Measurements from ENCODE around the gene FSCN2.
"Not testable (repeated sequence)": the region's sequence is repeated elsewhere in the genome, so short reads cannot be mapped to it uniquely, and the experiment has no call there.

DNA sequence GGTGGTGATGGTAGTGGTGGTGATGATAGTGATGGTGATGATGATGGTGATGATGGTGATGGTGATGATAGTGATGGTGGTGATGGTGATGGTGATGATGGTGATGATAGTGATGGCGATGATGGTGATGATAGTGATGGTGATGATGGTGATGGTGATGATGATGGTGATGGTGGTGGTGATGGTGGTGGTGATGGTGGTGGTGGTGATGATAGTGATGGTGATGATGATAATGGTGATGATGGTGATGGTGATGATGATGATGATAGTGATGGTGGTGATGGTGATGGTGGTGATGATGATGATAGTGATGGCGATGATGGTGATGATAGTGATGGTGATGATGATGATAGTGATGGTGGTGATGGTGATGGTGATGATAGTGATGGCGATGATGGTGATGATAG is 3.8 kb downstream of the FSCN2 start:
- not testable (repeated sequence) for TF ChIP-seq CTCF, POLR2A (IDR thresholded peaks at IDR 0.05)

Measured in esophagus squamous epithelium (tissue), 4 donors.